Cardiac septum (tissue), 1 donor: ENCODE data around the gene FANCE. TPM values are rescaled to one million over a fixed set of nuclear protein-coding genes. Genes with fewer than 3 reads are reported as not detected.

Experiments used
- DNase-seq: peaks from one replicate; pipeline ENCODE4 v3.0.0-alpha.2; 2020; ENCODE audit warnings: low spot score
- intact Hi-C: fragments of 100-400 bp; cut with DNase I; formaldehyde crosslinking; loops from one replicate; pipeline ENCODE4 v1.14.0; 2022
- long read RNA-seq: library from polyadenylated mRNA; unstranded; transcript quantifications from one replicate; pipeline ENCODE4 v2.0.0, GENCODE V29; 2021
- total RNA-seq: library from RNA; stranded (reverse); fragmentation: NEBNext Ultra II Directional; extraction: Animal tissue kit (Norgen Biotek cat#: 25700); gene quantifications from one replicate; pipeline ENCODE4 v1.2.1, GENCODE V29; 2021
- donor health status: DM: no; HTN: no; CAD: no.

The FANCE gene, protein sequence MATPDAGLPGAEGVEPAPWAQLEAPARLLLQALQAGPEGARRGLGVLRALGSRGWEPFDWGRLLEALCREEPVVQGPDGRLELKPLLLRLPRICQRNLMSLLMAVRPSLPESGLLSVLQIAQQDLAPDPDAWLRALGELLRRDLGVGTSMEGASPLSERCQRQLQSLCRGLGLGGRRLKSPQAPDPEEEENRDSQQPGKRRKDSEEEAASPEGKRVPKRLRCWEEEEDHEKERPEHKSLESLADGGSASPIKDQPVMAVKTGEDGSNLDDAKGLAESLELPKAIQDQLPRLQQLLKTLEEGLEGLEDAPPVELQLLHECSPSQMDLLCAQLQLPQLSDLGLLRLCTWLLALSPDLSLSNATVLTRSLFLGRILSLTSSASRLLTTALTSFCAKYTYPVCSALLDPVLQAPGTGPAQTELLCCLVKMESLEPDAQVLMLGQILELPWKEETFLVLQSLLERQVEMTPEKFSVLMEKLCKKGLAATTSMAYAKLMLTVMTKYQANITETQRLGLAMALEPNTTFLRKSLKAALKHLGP
- total RNA-seq: 2.9 TPM
- long read RNA-seq, transcript FANCE-201 (10 exons, 2,554 nt): major isoform, 9 of 10 reads
- long read RNA-seq, partial matches to known transcripts: 0 of 10 reads
- long read RNA-seq, other reads (novel, unspliced or antisense): 1 of 10 reads

DNA sequence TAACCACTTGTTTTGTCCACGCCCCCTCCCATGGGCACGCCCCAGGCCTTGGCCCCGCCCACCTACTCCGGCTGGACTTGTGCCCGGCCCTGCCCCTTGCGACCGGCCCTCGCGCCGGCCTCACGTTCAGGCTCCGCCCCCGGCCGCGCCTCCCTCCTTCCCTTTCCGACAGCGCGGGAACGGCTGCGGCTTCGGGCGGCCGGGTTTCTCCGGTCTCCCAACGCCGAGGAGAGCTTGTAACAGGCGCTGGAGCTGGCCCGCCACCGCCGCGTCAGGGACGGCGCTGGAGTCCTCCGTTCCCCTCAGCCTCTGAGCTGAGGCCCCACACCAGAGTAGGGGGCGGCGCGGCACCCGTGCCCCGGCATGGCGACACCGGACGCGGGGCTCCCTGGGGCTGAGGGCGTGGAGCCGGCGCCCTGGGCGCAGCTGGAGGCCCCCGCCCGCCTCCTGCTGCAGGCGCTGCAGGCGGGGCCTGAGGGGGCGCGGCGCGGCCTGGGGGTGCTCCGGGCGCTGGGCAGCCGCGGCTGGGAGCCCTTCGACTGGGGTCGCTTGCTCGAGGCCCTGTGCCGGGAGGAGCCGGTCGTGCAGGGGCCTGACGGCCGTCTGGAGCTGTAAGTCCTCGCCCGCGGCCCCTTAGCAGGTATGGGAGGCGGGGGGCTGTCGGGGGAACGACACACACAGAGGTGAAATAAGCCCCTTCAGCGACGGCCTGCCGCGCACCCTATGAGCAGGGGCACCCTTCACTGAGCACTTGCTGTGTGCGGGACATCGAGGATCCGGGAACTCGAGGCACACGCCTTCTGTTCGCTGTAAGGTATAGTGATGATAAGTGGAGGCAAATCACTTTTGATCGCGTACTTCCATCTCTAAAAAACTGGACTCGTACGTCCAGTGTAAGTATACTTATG lies at the start of gene FANCE:
Gene FANCE (plus strand): TSS at position 156 of the 908 bp plus-strand sequence. CDS start 208 bp downstream, at position 364.
- DNase-seq: peak; percentile 99
- intact Hi-C loops: no loop called here

DNA sequence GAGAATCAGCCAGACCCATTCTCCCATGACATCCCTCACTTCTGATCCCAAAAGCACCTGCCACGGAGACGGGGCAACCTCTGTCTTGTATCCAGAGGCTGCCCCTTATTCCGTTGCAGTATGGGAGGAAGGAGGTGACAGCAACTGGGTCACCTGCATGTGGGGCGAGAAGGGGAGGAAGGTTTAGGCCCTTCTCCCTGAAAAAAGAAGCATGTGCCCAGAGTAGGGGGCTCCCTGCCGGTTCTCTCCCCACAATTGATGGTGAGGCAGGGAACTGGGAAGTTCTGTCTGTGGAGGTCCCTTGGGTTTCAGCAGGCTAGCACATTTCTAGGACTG lies 49.3 kb upstream of the FANCE start:
- intact Hi-C loops: no loop called here
- no peak for DNase-seq

DNA sequence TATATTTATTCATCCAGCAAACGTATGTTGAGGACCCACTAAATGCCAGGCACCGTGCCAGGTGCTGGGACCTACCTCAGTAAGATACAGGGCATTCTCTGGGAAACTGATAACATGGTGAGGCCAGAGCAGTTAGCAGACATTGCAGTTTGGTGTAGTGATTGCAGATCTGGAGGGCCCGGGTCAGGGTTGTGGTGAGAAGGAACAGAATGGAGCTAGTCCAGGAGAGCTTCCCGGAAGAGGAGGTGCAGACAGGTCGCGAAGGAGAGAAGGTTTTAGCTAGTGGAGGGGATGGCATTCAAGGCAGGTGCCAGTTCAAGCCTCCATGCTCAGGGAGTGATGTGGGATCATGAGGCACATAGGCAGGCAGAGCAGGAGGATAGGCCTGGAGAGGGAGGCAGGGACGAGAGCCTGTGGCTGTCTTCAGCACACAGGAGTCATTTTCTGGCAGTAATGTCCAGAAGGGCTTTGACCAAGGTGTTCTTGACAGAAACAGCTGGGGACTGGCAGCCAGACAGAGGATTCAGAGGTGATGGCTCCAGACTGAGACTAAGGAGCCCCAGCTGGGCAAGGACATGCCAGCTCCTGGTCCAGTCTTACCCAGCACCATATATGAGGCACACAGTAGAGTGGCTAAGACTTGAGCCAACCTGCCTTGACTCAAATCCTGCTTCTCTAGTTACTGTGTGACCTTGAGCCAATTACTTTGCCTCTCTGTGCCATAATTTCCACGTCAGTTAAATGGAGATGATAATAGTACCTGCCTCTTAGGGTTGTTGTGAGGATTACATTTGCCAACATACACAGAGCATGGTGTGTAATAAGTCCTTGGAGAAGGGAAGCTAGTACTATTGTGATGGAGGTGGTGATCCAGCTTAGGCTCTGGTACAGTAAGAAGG lies 48.3 kb upstream of the FANCE start:
- intact Hi-C loops: no loop called here
- DNase-seq: no peak

DNA sequence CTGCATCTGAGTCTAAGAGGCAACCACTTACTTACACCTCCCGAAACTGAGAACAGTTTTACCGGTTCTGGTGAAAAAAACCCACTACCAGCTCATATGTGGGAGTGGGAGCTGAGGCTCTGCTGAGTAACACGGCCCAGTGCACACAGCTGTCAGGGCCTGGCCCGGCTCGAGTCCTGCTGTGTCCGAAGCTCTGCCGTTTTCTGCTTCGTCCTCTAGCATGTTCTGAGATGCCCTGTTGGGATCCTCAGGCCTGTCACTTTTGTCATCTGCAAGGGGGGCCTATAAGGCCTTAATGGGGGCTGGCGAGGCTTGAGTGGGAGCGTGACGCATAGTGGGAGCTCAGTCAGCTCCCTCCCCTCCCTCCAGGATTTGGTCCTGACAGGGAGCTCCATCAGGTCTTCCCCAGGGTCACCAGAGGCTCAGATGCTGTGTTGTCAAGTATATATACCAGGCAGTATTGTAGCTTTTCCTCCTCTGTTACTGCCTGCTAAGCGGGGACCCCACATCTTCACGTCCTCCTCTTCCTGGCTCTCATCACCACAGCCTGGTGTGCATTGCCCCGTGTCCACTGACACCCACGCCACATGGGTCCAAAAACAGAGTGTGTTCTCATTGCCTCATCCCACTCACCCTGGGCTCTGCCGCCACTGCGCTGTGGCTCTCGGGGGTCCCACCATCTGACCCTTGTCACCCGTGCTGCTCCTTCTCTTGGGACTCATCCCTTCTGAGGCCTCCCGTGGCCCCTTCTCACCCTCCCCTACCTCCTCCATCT lies 45.2 kb upstream of the FANCE start:
- DNase-seq: no peak
- intact Hi-C loops: no loop called here

DNA sequence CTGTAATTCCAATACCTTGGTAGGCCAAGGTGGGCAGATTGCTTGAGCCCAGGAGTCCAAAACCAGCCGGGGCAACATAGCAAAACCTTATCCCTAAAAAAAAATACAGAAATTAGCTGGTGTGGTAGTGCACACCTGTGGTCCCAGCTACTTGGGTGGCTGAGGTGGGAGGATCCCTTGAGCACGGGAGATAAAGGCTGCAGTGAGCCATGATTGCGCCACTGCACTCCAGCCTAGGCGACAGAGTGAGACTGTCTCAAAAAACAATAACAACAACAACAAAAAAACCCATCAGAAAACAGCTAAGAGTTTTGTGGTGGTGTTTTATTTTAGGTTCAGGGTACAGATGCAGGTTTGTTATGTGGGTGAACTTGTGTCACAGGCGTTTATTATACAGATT lies 42.9 kb upstream of the FANCE start:
- intact Hi-C loops: no loop called here
- DNase-seq: no peak

DNA sequence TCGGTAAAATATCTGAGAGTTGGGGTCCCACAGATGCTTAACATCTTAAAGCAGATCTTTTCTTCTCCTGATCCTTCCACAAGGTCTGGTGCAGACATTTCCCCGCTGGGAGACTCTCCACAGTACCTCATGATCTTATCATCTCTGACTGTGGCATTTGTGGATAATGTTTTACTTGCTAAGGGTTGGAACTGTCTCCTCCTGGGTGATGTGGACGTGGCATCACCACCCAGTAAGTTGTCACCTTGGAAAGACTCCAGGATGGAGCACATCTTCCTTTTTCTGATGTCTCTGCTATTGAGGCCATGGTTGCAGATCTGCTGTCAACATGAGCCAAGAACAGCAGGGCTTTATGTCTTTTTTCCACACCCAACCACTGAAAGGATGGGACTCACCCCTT lies 42.0 kb upstream of the FANCE start:
- no peak for DNase-seq
- intact Hi-C loops: loop anchor here (5.0 kb wide), 1 partner anchor 53 kb away; no protein-coding TSS in a partner anchor

DNA sequence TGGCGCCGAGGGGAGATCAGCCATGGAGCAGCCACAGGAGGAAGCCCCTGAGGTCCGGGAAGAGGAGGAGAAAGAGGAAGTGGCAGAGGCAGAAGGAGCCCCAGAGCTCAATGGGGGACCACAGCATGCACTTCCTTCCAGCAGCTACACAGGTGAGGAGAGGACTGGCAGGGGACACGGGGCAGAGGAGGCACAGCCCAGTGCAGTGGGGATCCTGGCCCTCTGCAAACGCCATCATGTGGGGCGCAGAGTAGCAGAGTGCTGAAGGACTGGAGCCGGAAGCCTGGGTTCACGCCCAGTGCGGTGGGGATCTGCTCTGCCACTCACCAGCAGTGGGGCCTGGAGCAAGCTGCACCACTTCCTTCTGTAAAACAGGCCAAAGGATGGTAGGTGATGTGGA lies 41.1 kb upstream of the FANCE start:
- DNase-seq: no peak
- intact Hi-C loops: loop anchor here (5.0 kb wide), 1 partner anchor 54 kb away; no protein-coding TSS in a partner anchor

DNA sequence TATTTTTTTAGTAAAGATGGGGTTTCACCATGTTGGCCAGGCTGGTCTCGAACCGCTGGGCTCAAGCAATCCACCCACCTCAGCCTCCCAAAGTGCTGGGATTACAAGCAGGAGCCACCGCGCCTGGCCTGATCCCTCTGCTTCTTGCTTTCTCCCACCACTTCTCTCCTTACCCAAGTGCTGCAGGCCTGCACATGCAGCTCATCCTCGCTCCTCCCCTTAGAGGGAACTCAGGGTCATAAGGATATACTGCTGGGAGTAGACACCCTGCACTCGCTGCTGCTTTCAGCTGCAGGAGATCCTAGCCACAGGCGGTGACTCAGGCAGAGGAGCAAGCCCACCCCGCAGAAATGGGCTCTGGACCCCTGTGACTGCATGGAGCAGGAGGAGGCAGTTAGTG lies 40.0 kb upstream of the FANCE start:
- intact Hi-C loops: loop anchor here (5.0 kb wide), 1 partner anchor 55 kb away; no protein-coding TSS in a partner anchor
- DNase-seq: no peak

DNA sequence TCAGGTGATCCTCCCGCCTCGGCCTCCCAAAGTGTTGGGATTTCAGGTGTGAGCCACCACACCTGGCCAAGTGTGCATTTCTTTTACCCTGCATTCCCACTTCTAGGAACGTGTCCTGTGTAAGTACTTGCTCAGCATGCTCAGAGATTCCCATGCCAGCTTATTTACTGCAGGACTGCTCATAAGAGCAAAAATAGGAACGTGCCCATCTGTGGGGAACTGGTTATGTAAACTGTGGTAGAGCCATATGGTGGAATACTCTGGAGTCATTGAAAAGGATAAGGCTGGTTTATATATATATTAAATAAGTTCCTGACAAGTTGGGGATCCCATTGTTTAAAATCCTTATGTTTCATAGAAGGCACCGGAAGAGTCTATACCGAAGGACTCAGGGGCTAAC lies 38.2 kb upstream of the FANCE start:
- intact Hi-C loops: loop anchor here (5.0 kb wide), 1 partner anchor 57 kb away; no protein-coding TSS in a partner anchor
- DNase-seq: no peak

DNA sequence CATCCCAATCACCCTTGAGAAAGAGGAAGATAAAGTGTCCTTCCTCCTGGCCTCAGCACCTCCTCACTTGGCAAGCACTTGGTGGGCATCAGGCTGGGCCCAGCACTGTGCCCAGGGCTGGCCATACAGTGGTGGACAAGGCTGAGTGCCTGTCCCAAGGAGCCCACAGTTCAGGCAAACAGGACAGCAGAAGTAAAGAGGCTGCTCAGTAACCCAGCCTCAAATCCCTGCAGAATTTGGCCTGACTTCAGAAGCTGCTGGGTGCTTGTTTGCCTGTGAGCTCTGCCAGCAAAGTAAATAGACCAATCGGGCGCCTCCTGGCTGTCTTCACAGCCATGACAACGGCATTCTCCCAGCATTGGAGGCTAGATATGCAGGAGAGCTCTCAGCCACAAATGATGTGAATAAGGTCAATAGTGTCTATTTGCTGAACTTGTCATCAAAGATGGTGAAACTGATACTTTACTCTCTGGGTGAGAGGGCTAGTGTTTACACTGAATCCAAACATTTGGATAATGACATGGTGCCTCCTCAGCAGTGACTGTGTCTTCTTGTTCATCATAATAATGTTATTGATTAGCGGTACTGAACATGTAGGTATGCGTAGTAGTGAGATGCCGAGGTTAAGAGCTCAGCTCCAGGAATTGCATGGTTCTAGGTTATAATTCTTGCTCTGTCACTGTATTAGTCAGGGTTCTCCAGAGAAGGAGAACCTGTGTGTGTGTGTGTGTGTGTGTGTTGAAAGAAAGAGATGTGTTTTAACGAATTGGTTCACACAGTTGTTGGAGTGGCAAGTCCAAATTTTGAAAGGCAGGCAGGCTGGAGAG lies 36.9 kb upstream of the FANCE start:
- DNase-seq: no peak
- intact Hi-C loops: loop anchor here (1.0 kb wide), 1 partner anchor 73 kb away; the partner anchor contains the start of gene PPARD

DNA sequence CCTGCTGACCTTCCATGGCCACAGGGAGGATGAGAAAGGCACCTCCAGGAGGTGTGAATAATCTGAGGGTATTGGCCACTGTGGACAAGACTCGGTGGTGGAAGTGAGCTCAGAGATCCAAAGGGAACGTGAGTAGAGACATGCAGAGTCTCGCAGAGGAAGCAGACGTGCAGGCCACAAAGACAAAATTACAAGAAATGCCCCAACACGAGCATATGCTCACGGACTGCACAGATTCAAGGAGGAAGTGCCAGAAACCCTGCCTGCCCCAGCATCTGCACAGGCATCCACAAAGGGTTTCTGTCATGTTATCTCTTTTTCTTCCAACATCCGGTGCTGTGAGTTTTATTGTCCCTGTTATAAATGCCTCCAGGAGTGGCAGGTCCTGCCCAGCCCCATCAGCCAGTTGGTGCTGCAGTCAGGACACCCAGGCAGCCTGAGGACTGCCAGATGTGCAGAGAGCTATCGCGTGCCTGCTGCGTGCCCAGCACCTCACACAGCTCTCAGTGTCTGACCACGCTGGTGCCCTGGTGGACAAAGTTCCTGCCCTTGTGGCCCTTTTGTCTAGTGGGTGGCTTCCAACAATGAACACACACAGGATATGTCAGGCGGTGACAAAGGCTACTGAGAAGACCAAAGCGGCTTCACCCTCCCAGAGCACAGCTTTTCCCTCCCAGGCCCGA lies 34.0 kb upstream of the FANCE start:
- intact Hi-C loops: no loop called here
- DNase-seq: no peak

DNA sequence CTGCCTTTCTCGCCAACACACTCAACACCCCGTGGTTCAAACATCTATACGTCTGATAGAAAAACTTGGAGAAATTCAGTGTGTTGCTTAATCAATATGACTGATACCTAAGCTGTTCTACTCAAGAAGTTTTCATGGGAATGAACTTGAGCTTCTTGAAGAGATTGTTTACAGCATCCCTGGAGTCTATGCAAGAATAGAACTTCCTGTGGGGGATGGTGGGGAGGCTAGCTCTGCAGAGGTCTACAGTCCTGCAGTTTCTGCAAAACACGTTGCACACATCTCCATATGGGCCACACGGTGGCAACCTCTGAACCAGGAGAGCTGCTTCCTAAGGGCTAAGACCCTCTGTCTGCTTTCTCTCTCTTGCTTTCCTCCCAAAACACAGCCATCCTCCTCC lies 32.7 kb upstream of the FANCE start:
- intact Hi-C loops: no loop called here
- no peak for DNase-seq

DNA sequence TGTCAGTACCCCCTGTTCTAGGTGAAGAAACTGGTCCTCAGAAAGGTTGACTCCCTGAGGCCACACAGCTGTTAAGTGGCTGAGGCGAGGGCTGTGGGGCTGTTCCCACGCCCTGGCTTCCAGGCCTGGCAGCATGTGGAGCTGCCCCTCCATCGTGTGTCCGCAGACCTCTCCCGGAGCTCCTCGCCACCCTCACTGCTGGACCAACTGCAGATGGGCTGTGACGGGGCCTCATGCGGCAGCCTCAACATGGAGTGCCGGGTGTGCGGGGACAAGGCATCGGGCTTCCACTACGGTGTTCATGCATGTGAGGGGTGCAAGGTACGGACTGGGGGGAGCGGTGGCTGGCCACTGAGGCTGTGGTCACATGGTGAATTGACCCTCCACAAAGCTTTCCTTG lies 32.2 kb upstream of the FANCE start:
- intact Hi-C loops: no loop called here
- no peak for DNase-seq

DNA sequence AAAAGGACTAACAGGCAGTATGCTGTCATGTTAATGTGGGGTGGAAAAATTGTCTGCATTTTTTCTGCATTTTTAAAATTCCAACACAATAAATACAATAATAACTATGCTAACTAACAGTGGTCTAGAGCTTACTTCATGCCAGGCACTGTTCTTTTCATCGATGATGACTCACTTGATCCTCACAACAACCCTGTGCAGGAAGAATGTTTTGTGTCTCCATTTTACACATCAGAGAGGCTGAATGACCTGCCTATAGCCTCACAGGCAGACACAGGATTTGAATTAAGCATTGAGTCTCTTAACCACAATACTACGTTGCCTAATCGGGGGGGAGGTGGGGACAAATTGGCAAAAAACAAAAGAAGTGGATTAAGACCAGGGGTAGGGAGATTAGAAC lies 26.9 kb upstream of the FANCE start:
- intact Hi-C loops: no loop called here
- DNase-seq: no peak

DNA sequence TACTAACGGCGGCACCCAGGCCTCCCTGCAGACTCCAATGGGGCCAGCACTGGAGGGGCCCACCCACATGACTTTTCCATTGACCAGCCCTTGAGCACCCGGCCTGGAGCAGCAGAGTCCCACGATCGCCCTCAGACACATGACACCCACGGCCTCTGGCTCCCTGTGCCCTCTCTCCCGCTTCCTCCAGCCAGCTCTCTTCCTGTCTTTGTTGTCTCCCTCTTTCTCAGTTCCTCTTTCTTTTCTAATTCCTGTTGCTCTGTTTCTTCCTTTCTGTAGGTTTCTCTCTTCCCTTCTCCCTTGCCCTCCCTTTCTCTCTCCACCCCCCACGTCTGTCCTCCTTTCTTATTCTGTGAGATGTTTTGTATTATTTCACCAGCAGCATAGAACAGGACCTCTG lies 26.1 kb upstream of the FANCE start:
- intact Hi-C loops: no loop called here
- no peak for DNase-seq

DNA sequence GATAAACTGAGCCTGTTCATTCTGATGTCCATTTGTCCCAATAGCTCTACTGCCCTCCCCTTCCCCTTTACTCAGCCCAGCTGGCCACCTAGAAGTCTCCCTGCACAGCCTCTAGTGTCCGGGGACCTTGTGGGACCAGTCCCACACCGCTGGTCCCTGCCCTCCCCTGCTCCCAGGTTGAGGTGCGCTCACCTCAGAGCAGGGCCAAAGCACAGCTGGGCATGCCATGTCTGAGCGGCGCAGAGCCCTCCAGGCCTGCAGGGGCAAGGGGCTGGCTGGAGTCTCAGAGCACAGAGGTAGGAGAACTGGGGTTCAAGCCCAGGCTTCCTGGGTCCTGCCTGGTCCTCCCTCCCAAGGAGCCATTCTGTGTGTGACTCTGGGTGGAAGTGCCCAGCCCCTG lies 24.7 kb upstream of the FANCE start:
- intact Hi-C loops: no loop called here
- DNase-seq: no peak

DNA sequence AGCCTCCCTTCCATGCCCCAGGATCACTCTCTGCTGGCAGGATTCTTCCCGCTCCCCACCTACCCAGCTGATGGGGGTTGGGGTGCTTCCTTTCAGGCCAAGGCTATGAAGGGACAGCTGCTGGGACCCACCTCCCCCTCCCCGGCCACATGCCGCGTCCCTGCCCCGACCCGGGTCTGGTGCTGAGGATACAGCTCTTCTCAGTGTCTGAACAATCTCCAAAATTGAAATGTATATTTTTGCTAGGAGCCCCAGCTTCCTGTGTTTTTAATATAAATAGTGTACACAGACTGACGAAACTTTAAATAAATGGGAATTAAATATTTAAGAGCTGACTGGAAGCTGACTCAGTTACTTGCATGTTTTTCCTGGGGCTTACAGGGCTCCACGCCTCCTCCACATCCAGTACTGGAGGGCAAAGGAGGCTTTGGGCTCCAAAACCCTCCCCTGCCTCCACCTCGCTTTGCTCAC lies 24.3 kb upstream of the FANCE start:
- DNase-seq: no peak
- intact Hi-C loops: no loop called here
